ENCODE data around the gene ALKBH8. TPM values are rescaled to one million over a fixed set of nuclear protein-coding genes. Genes with fewer than 3 reads are reported as not detected.

Gene ALKBH8
- 3.7 TPM for total RNA-seq

- Histone ChIP-seq H3K4me3 (ENCODE audit: low read length in 3 of 3) (peak within 1 kb of the TSS; percentile 97 to 100 (median 100)), H3K27me3 (ENCODE audit: control insufficient read depth in 3 of 3, insufficient read depth in 3 of 3, low read length in 3 of 3) (no peaks in the 10 kb centered on the region), H3K27ac (ENCODE audit: low read depth, low read length) (peak within 1 kb of the TSS; percentile 74), H3K9ac (ENCODE audit: low read depth in 1 of 3, low read length in 3 of 3) (peak within 1 kb of the TSS; percentile 77 to 91 (median 86)), H3K9me3 (ENCODE audit: control insufficient read depth in 3 of 3, low read length in 3 of 3) (no peaks in the 10 kb centered on the region), H3K4me1 (ENCODE audit: control insufficient read depth in 3 of 3, insufficient read depth in 3 of 3, low read length in 3 of 3) (peaks cover 13 to 24% (median 14%) of the 10 kb centered on the region in 3 donors), H3K36me3 (ENCODE audit: control insufficient read depth in 3 of 3, insufficient read depth in 3 of 3, low read length in 3 of 3) (no peaks in the 10 kb centered on the region)
Measured at GRCh38 chr11:107565219-107565937, at the start of gene ALKBH8. ALKBH8 (minus strand) TSS chr11:107565735; CDS start chr11:107560893, 4,842 bp downstream.

- H3K27ac ChIP-seq (ENCODE audit: low read depth, low read length), result no peak overlapping the region
- no peaks in the 10 kb centered on the region for H3K4me1 ChIP-seq (ENCODE audit: control insufficient read depth in 3 of 3, insufficient read depth in 3 of 3, low read length in 3 of 3)
- H3K27me3 ChIP-seq (ENCODE audit: control insufficient read depth in 3 of 3, insufficient read depth in 3 of 3, low read length in 3 of 3), result no peaks in the 10 kb centered on the region
- H3K9me3 ChIP-seq (ENCODE audit: control insufficient read depth in 3 of 3, low read length in 3 of 3), result no peaks in the 10 kb centered on the region
- no peaks in the 10 kb centered on the region for H3K36me3 ChIP-seq (ENCODE audit: control insufficient read depth in 3 of 3, insufficient read depth in 3 of 3, low read length in 3 of 3)
- no peak overlapping the region for H3K4me3 ChIP-seq (ENCODE audit: low read length in 3 of 3)
- H3K9ac ChIP-seq (ENCODE audit: low read depth in 1 of 3, low read length in 3 of 3), result no peak overlapping the region
Measured at GRCh38 chr11:107612445-107612844, 46.9 kb upstream of the ALKBH8 start.

GRCh38 chr11:107609400-107610218, 44.1 kb upstream of the ALKBH8 start:
- H3K27ac ChIP-seq (ENCODE audit: low read depth, low read length), result no peak overlapping the region
- no peaks in the 10 kb centered on the region for H3K27me3 ChIP-seq (ENCODE audit: control insufficient read depth in 3 of 3, insufficient read depth in 3 of 3, low read length in 3 of 3)
- no peaks in the 10 kb centered on the region for H3K36me3 ChIP-seq (ENCODE audit: control insufficient read depth in 3 of 3, insufficient read depth in 3 of 3, low read length in 3 of 3)
- H3K4me1 ChIP-seq (ENCODE audit: control insufficient read depth in 3 of 3, insufficient read depth in 3 of 3, low read length in 3 of 3), result no peaks in the 10 kb centered on the region
- H3K9ac ChIP-seq (ENCODE audit: low read depth in 1 of 3, low read length in 3 of 3), result no peak overlapping the region
- H3K9me3 ChIP-seq (ENCODE audit: control insufficient read depth in 3 of 3, low read length in 3 of 3), result no peaks in the 10 kb centered on the region
- H3K4me3 ChIP-seq (ENCODE audit: low read length in 3 of 3), result no peak overlapping the region

GRCh38 chr11:107608809-107609208, 43.3 kb upstream of the ALKBH8 start:
- H3K36me3 ChIP-seq (ENCODE audit: control insufficient read depth in 3 of 3, insufficient read depth in 3 of 3, low read length in 3 of 3), result no peaks in the 10 kb centered on the region
- H3K4me1 ChIP-seq (ENCODE audit: control insufficient read depth in 3 of 3, insufficient read depth in 3 of 3, low read length in 3 of 3), result no peaks in the 10 kb centered on the region
- H3K9me3 ChIP-seq (ENCODE audit: control insufficient read depth in 3 of 3, low read length in 3 of 3), result no peaks in the 10 kb centered on the region
- H3K4me3 ChIP-seq (ENCODE audit: low read length in 3 of 3), result no peak overlapping the region
- no peak overlapping the region for H3K27ac ChIP-seq (ENCODE audit: low read depth, low read length)
- no peaks in the 10 kb centered on the region for H3K27me3 ChIP-seq (ENCODE audit: control insufficient read depth in 3 of 3, insufficient read depth in 3 of 3, low read length in 3 of 3)
- no peak overlapping the region for H3K9ac ChIP-seq (ENCODE audit: low read depth in 1 of 3, low read length in 3 of 3)

- no peaks in the 10 kb centered on the region for H3K9me3 ChIP-seq (ENCODE audit: control insufficient read depth in 3 of 3, low read length in 3 of 3)
- no peaks in the 10 kb centered on the region for H3K36me3 ChIP-seq (ENCODE audit: control insufficient read depth in 3 of 3, insufficient read depth in 3 of 3, low read length in 3 of 3)
- no peak overlapping the region for H3K27ac ChIP-seq (ENCODE audit: low read depth, low read length)
- no peak overlapping the region for H3K9ac ChIP-seq (ENCODE audit: low read depth in 1 of 3, low read length in 3 of 3)
- H3K4me3 ChIP-seq (ENCODE audit: low read length in 3 of 3), result no peak overlapping the region
- H3K4me1 ChIP-seq (ENCODE audit: control insufficient read depth in 3 of 3, insufficient read depth in 3 of 3, low read length in 3 of 3), result no peaks in the 10 kb centered on the region
- H3K27me3 ChIP-seq (ENCODE audit: control insufficient read depth in 3 of 3, insufficient read depth in 3 of 3, low read length in 3 of 3), result no peaks in the 10 kb centered on the region
Measured at GRCh38 chr11:107606141-107606540, 40.6 kb upstream of the ALKBH8 start.

GRCh38 chr11:107605061-107606006, 39.8 kb upstream of the ALKBH8 start:
- H3K9ac ChIP-seq (ENCODE audit: low read depth in 1 of 3, low read length in 3 of 3), result no peak overlapping the region
- H3K27me3 ChIP-seq (ENCODE audit: control insufficient read depth in 3 of 3, insufficient read depth in 3 of 3, low read length in 3 of 3), result no peaks in the 10 kb centered on the region
- no peaks in the 10 kb centered on the region for H3K9me3 ChIP-seq (ENCODE audit: control insufficient read depth in 3 of 3, low read length in 3 of 3)
- H3K4me1 ChIP-seq (ENCODE audit: control insufficient read depth in 3 of 3, insufficient read depth in 3 of 3, low read length in 3 of 3), result no peaks in the 10 kb centered on the region
- no peak overlapping the region for H3K4me3 ChIP-seq (ENCODE audit: low read length in 3 of 3)
- H3K27ac ChIP-seq (ENCODE audit: low read depth, low read length), result no peak overlapping the region
- no peaks in the 10 kb centered on the region for H3K36me3 ChIP-seq (ENCODE audit: control insufficient read depth in 3 of 3, insufficient read depth in 3 of 3, low read length in 3 of 3)

GRCh38 chr11:107598225-107599139, 32.9 kb upstream of the ALKBH8 start:
- H3K4me1 ChIP-seq (ENCODE audit: control insufficient read depth in 3 of 3, insufficient read depth in 3 of 3, low read length in 3 of 3), result peaks cover 0 to 3% (median 0%) of the 10 kb centered on the region in 3 donors
- H3K27me3 ChIP-seq (ENCODE audit: control insufficient read depth in 3 of 3, insufficient read depth in 3 of 3, low read length in 3 of 3), result peaks cover 0 to 2% (median 0%) of the 10 kb centered on the region in 3 donors
- no peak overlapping the region for H3K4me3 ChIP-seq (ENCODE audit: low read length in 3 of 3)
- no peak overlapping the region for H3K9ac ChIP-seq (ENCODE audit: low read depth in 1 of 3, low read length in 3 of 3)
- no peak overlapping the region for H3K27ac ChIP-seq (ENCODE audit: low read depth, low read length)
- no peaks in the 10 kb centered on the region for H3K9me3 ChIP-seq (ENCODE audit: control insufficient read depth in 3 of 3, low read length in 3 of 3)
- no peaks in the 10 kb centered on the region for H3K36me3 ChIP-seq (ENCODE audit: control insufficient read depth in 3 of 3, insufficient read depth in 3 of 3, low read length in 3 of 3)

- H3K4me1 ChIP-seq (ENCODE audit: control insufficient read depth in 3 of 3, insufficient read depth in 3 of 3, low read length in 3 of 3), result peaks cover 15 to 17% (median 16%) of the 10 kb centered on the region in 3 donors
- peaks cover 0 to 2% (median 0%) of the 10 kb centered on the region in 3 donors for H3K27me3 ChIP-seq (ENCODE audit: control insufficient read depth in 3 of 3, insufficient read depth in 3 of 3, low read length in 3 of 3)
- no peak overlapping the region for H3K27ac ChIP-seq (ENCODE audit: low read depth, low read length)
Measured at GRCh38 chr11:107594736-107595135, 29.2 kb upstream of the ALKBH8 start.

GRCh38 chr11:107593951-107594350, 28.4 kb upstream of the ALKBH8 start:
- H3K4me3 ChIP-seq (ENCODE audit: low read length in 3 of 3), result no peak overlapping the region
- peaks cover 0 to 2% (median 0%) of the 10 kb centered on the region in 3 donors for H3K27me3 ChIP-seq (ENCODE audit: control insufficient read depth in 3 of 3, insufficient read depth in 3 of 3, low read length in 3 of 3)
- H3K9me3 ChIP-seq (ENCODE audit: control insufficient read depth in 3 of 3, low read length in 3 of 3), result no peaks in the 10 kb centered on the region
- H3K9ac ChIP-seq (ENCODE audit: low read depth in 1 of 3, low read length in 3 of 3), result no peak overlapping the region
- H3K4me1 ChIP-seq (ENCODE audit: control insufficient read depth in 3 of 3, insufficient read depth in 3 of 3, low read length in 3 of 3), result peaks cover 15 to 17% (median 16%) of the 10 kb centered on the region in 3 donors
- H3K36me3 ChIP-seq (ENCODE audit: control insufficient read depth in 3 of 3, insufficient read depth in 3 of 3, low read length in 3 of 3), result no peaks in the 10 kb centered on the region
- H3K27ac ChIP-seq (ENCODE audit: low read depth, low read length), result no peak overlapping the region

More at GRCh38 chr11:107594736-107595135, 29.2 kb upstream of the ALKBH8 start:
- H3K36me3 ChIP-seq (ENCODE audit: control insufficient read depth in 3 of 3, insufficient read depth in 3 of 3, low read length in 3 of 3), result no peaks in the 10 kb centered on the region
- H3K4me3 ChIP-seq (ENCODE audit: low read length in 3 of 3), result no peak overlapping the region
- no peaks in the 10 kb centered on the region for H3K9me3 ChIP-seq (ENCODE audit: control insufficient read depth in 3 of 3, low read length in 3 of 3)
- H3K9ac ChIP-seq (ENCODE audit: low read depth in 1 of 3, low read length in 3 of 3), result no peak overlapping the region
